HG02759 (cell line): ENCODE data around the gene MMP13.
"Not testable (repeated sequence)": the region's sequence is repeated elsewhere in the genome, so short reads cannot be mapped to it uniquely, and the experiment has no call there.

Experiments
- ATAC-seq: cut with Tn5 transposase; IDR thresholded peaks from one replicate; pipeline ENCODE4 v1.9.1; 2021; ENCODE audit warnings: mild to moderate bottlenecking, moderate library complexity; ENCODE audit not compliant: unreplicated experiment

MMP13 gene

DNA sequence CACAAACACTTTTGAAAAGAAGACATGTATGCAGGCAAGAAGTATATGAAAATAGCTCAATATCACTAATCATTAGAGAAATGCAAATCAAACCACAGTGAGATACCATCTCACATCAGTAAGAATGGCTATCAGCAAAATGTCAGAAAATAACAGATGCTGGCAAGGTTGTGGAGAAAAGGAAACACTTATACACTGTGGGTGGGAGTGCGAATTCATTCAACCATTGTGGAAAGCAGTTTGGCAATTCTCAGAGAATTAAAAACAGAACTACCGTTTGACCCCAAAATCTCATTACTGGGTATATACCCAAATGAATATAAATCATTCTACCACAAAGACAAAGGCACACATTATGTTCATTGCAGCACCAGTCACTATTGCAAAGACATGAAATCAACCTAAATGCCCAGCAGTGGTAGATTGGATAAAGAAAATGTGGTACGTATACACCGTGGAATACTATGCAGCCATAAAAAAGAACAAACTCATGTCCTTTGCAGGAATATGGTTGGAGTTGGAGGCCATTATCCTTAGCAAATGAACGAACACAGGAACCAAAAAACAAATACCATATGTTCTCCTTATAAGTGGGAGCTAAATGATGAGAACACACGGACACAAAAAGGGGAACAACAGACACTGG is 18.5 kb downstream of the MMP13 start:
- peak; percentile 39 for ATAC-seq

DNA sequence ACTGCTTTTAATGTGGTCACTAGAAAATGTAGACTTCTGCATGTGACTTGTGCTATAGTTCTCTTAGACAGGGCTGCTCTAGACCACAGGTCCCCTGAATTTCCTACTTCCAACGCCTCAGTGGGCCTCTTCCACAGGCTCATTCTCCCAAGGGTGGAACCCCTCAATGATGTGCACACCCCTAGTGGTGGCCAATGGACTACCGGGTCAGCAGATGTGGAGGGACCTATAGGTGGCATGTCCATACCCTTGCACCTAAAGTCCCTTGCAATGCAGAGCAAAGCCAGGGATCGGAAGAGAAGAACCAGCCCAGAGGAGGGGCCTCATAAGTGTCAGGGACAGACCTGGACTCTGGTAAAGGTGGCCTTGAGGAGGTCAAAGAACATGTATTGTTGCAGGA is 20.0 kb downstream of the MMP13 start:
- ATAC-seq, result no peak

DNA sequence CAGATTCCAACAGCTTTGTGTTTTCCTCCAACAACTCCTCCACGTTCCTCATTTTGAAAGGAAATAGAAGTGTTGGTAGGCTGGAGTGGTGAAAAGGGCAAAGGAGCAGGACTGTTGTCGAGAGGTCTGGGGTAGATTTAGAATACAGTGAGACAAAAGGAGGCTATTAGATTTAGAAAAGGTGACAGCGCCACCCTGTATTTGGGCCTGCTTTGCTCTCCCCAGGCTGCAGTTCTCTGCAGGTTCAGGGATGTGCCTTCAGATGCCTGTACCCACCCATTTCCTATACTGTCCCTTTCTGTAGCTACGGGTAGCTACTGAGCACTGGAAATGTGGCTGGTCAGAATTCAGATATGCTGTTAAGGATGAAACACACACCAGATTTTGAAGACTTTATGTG is 20.8 kb downstream of the MMP13 start:
- no peak for ATAC-seq

DNA sequence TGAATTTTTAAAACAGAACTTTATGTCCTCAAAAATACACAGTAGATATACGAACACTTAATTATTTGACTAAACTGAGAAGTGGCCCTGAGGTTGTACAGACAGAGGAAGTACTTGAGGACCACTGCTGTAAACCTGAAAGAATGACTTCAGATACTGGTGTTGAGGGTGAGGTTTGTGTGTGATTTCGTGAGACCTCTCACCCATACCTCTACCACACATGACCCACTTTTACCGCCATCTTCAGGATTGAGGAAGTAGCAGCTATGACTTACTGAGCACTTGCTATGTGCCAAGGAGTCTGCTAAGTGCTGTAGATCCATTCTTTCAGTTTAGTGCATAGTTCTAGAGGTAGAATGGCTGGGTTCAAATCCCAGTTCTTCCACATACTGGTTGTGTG is 21.9 kb downstream of the MMP13 start:
- ATAC-seq, result peak; percentile 69

DNA sequence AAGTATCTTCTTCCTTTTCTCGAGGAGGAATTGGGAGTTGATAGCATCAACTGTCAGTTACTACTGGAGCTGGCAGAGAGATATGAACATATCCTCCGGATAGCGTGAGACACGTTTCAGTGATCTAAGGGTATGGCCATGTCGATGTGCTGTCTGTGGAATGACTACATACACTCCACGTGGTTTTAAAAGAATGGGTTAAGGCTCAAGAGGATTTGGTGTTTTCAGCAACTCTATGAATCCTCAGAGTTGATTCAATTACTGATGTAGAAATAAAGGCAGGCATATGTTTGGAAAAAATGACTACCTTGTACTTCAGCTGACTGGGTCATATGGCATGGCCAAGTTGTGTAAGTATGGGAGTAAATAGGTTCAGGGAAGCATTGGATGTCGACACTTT is 22.9 kb downstream of the MMP13 start:
- ATAC-seq, result no peak

DNA sequence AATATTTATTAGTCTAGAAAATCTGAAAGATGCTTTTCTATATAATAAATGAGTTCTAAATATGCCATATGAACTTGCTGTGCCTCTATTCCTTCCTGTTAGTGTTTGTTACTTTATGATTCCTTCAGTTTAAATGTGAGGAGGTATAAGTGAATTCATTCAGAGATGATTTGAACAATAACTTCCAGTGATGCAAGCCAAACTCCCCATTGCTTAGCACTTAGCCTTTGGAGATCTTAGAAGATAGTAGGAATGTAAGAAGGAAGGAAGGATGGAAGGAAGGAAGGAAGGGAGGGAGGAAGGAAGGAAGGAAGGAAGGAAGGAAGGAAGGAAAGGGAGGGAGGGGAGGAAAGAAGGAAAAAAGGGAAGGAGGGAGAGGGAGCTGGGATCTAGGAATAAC is 25.1 kb downstream of the MMP13 start:
- ATAC-seq, result no peak

DNA sequence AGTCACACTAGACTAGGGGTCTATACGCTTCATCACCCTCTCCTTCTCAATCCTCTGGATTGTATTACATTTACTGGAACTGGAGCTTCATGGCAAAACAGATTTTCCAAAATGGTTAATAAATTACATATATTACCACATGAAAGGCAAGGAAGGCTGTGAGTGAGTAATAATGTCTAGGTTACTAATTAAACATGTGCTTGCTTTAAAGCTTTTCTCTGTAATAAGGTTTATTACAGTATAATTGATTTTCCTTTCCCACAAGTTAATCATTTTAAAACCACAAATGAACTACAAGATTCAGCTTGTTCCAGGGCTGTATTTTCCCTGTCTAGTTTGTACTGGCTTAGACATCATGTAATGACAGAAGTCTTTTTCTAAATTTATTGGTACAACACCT is 25.6 kb downstream of the MMP13 start:
- no peak for ATAC-seq

DNA sequence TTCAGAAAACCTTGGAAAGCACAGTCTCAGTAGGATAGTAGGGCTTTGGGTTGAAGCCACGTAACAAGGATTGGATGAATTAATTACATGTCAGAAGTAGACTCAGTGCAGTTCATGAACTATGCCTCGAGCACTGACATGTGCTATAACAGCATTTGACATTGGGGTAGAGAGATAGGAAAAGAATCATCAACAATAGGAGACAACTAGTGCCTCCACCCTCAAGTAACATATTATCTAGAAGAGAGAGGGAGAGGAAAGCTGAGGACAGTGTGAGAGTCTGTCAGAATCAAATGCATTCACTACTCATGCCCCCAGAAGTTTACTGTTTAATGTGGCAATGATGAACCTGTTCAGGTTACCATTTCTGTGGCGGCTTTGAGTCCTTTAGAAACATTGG is 26.4 kb downstream of the MMP13 start:
- ATAC-seq, result no peak

DNA sequence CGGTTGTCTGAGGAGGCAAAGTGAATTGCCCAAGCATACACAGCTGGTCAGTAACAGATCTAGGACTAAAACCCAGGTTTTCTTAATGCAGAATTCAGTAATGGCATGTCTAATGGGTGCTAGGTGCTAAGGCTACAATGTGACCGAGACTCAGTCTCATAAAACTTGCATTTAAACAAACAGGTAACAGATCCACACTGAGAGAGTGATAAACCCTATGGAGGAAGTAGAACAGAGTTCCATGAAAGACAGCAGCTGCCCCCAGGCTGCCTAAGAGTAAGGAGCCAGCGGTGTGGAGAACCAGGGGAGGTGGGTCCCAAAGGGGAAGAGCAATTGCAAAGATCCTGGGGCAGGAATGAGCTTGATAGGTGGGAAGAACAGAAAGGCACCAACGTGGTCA is 27.3 kb downstream of the MMP13 start:
- ATAC-seq, result no peak

DNA sequence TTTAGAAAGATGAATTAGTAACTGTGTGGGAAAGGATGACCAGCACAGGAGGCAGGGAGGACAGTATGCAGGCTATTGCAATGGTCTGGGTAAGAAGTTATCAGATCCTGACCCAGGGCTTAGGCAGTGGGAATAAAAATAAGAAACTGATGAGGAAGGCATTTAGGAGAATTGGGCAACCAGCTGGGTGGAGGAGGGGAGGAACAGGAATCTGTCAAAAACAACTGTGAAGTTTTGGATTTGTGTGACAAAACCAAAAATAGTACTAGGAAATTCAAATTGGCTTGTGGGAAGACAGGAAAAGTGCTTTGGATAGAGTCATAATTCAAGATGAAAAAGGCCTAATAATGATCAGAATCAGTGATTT is 27.9 kb downstream of the MMP13 start:
- no peak for ATAC-seq

DNA sequence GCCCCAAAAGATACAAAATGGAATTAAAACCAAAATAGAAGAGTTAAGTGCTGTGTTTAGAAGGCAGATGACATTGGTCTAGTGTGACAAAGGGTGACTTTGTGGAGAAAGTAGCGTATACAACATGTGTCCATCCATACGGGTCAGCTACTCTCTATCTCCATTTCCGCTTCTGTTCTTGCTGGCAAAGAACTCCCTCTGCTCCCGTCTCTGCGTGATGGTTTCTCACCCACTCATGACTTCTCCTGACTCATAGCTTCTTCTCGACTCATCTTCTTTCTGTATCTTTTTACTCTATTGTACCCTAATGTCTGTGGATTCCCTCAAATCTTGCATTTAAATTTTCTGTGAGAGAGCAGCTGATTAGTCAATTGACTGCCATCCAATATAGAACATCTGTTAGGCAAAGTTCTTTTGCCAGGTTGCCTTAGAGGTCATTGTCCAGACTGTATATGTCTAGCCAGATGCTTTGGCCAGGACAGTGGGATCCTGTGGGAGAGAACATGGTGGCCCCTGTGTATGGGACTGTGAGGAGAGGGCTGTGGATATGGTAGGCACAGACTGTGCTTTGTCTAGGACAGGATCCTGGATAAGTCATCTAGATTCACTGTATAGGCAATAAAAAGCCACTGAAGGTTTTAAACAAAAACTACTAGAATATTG is 28.4 kb downstream of the MMP13 start:
- ATAC-seq, result no peak

DNA sequence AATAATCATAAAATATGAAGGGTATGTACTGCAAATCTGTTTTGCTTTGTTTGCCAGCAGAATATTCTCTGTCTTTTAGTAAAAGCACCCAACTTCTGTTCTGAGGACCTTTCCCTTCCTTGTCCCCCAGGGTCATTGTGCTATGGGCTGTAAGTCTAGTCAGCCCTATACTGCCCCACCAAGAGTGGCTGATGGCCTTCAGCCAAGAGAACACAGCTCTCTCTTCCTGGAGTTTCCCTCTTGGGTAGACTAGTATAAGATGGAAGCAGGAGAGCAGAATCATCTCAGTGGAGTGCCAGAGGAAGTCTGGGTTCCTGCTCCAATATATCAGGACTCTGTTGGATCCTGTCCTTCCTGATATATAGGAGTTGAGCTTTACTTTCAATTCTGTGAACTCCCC is 29.0 kb downstream of the MMP13 start:
- ATAC-seq, result no peak

DNA sequence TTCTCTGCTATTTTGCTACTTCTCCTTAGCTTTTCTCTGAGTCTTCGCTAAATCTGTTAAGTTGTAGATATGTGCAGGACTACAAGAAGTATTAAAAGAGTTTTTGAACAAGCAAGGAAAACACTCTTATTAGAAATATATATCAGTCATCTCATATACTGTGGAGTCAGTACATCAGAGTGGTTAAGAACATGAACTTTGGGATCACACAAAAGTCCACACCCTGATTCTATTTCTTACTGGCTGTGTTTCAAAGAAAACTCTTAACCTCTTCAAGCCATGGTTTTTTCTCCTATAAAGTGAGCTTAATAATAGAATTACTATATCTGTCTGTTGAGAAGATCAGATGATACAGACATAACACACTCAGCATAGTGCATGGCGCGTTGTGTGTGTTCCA is 29.5 kb downstream of the MMP13 start:
- ATAC-seq, result no peak

DNA sequence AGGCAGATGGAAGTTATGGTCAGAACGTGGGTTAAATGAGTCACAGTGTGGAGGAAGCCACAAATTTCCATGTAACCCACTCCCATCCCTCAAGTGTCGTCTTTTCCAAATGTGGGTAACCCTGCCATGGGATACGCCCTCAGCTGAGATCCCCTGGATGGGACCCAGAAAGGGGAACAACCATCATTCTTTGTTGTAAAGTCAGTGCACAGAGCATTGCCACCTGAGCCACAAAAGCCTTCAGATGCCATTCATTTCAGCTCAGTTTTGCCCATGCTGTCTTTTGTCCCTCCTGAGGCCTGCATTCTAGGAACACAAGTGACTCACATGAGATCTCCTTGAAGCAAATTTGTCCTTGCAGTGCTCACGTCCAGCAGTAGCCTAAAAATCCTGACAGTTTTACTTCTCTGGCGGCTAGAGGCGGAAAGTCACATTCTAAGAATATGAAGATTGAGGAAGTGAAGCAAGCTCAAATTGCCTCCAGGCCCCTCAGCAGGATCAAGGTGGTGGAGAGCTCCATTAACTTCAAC is 30.6 kb downstream of the MMP13 start:
- ATAC-seq, result no peak

DNA sequence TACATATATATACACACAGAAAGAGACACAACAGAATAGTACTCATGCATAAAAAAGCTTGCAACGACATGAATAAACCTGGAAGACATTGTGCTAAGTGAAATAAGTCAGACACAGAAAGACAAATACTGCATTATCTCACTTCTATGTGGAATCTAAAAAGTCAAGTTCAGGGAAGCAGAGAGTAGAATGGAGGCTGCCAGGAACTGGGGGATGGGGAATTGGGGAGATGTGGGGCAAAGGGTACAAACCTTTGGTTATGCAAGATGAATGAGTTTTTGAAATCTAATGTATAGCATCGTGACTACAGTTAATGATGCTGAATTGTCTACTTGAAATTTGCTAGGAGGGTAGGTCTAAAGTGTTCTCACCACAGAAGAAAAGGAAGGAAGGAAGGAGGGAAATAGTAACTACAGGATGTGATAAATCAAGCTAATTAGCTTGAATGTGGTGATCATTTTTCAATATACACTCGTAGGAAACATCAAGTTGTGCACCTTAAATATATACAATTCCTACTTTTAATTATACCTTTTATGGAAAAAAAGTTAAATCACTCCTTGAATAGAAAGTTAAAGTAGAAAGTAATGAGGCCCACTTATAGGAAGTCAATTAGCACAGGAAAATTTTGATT is 33.8 kb downstream of the MMP13 start:
- no peak for ATAC-seq

DNA sequence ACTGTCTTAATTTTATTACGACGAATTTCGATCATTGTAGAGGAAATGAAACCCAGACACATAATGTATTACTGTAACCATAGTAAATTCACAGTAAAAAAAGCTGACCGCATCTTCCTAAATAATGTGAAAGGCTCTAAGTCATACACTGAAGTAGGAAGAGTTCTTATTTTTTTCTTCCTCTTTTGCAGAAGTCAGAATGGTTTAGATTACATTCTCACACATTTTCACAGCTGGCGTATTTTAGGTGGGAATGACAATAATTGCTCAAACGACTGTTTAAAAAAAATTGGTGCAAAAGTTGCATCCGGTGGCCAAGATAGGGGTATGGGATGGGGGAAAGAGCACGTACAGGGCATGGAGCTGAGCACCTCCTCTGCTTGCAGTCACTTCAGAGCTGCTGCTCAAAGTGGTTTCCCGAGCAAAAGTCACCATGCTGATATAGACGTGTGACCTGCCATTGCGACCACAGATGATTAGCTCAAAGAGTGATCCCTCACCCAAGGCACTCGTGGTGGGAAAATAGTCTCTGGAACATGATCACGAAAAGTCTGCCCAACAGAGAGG is 35.3 kb downstream of the MMP13 start:
- peak; percentile 85 for ATAC-seq

DNA sequence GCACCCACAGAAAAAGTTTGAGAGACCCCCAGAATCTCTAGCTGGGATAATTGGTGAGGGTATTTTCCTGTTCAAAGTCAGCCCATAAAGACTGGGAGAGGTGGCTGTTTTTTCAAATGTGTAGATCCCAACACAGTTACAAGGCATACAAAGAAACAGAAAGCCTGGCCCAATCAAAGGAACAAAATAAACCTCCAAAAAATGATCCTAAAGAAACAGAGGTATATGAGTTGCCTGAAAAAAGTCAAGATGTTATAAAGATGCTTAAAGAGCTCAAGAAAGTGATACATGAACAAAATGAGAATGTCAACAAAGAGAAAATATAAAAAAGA is 40.5 kb downstream of the MMP13 start:
- no peak for ATAC-seq

DNA sequence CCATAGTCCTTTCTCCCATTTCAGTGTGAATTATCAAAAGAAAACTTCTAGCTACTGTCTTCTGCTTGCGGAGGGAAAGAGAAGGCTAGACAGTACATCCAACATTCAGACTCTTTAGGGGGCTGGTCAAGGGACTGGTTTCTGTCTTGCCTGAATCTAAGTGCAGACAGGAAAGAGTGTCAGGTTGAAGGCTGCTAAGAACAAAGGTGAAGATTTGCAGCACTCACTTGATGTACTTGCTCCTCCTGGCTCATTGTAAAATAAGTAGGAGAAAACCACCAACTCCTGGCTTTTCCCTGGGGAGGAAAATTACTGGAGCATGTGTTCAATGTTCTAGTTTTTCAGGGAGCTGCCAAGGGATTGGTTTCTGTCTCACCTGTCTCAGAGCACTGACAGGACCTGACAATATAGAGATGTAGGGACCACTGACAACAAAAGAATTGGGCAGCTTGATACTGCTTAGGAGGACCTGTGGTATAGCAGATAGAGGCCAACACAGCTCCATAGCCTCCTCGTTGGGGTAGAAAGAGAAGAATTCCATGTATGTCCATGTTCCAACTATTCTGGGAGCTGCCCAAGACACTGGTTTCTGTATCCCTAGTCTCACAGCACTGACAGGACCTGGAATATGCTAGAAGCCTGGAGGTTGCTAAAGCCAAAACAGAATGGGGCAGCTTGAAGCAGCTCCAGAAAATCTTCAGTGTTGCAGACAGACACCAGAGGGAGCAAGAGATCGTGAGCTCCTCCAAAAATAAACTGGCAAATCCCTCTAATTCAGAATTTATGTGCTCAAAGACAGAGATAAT is 41.1 kb downstream of the MMP13 start:
- no peak for ATAC-seq

DNA sequence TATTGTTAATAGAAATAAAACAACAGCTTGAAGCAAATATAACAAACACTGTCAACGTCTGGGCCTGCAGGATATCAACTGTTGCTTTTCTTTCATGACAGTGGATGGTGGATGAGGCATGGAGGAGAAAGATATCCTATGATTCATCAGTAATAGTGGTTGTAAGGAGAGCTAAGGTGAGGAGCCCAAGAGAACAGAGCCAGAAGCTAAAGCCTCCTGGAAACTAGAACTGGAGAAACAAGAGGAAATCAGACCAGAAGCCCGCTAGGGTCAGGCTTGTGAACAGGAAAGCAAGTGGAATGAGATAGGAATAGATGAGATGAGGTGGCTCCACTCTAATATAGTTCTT is 43.1 kb downstream of the MMP13 start:
- ATAC-seq, result no peak

DNA sequence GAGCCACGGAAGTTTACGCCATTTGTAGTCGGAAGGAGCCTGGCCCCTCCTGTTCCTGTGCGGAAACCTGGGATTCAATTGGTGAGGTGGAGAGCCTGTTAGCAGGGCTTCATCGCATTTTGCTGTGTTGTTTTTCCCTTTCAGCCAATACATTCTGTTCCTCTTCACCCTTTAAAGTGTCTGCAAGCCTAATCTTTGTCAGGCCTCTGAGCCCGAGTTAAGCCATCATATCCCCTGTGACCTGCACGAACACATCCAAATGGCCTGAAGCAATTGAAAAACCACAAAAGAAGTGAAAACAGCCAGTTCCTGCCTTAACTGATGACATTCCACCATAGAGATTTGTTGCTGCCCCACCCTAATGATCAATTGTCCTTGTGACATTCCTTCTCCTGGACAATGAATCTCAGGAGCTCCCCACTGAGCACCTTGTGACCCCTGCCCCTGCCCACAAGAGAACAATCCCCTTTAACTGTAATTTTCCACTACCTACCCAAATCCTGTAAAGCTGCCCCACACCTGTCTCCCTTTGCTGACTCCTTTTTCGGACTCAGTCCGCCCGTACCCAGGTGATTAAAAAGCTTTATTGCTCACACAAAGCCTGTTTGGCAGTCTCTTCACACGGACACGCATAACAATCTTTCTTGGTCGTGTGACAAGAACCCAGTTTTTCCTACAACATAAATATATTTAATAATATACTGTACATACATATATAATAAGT is 43.6 kb downstream of the MMP13 start:
- no peak for ATAC-seq

DNA sequence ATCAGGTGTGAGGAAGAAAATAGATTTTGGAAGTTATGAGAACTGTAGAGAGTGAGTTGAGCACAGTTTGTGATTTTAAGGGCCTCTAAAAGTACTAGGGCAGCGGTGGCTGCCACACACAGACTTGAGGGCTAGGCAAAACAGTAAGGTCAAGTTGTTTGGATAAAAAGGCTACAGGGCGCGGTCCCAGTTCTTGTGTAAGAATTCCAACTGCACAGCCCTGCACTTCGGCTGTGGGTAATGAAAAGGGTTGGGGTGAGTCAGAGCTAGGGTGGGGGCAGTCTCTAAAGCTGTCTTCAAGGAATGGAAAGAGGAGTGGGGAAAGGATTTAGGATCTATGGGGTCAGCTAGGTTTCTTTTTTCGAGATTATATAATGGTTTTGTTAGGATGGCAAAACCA is 49.7 kb downstream of the MMP13 start:
- ATAC-seq, result not testable (repeated sequence)
